NK-92 treated with Interleukin-12 subunit alpha and Interleukin-12 subunit beta, amount 100 ng/mL, for 24 hours (cell line): ENCODE data around the gene TCF4.

Source experiments
- DNase-seq: peaks from one replicate; lab custom pipeline; 2025; lab: John Stamatoyannopoulos, UW

Gene TCF4

GRCh38 chr18:55384551-55385275 is 203.3 kb downstream of the TCF4 start:
- DNase-seq: peak; percentile 12

- DNase-seq: no peak
Observed at GRCh38 chr18:55384115-55384514, 203.9 kb downstream of the TCF4 start.

- no peak for DNase-seq
Observed at GRCh38 chr18:55382277-55382805, 205.7 kb downstream of the TCF4 start.

- DNase-seq: peak; percentile 63
Observed at GRCh38 chr18:55381277-55381676, 206.7 kb downstream of the TCF4 start.

GRCh38 chr18:55380589-55380988 is 207.4 kb downstream of the TCF4 start:
- no peak for DNase-seq

GRCh38 chr18:55376387-55376786 is 211.6 kb downstream of the TCF4 start:
- DNase-seq: no peak

GRCh38 chr18:55375930-55376329 is 212.1 kb downstream of the TCF4 start:
- DNase-seq: no peak

- DNase-seq: no peak
Observed at GRCh38 chr18:55374741-55375140, 213.3 kb downstream of the TCF4 start.

GRCh38 chr18:55372209-55372608 is 215.8 kb downstream of the TCF4 start:
- DNase-seq: no peak

GRCh38 chr18:55370936-55371335 is 217.1 kb downstream of the TCF4 start:
- no peak for DNase-seq

GRCh38 chr18:55369346-55369745 is 218.6 kb downstream of the TCF4 start:
- no peak for DNase-seq

GRCh38 chr18:55365342-55365741 is 222.7 kb downstream of the TCF4 start:
- DNase-seq: no peak

GRCh38 chr18:55362303-55362702 is 225.7 kb downstream of the TCF4 start:
- no peak for DNase-seq

GRCh38 chr18:55361492-55362250 is 226.3 kb downstream of the TCF4 start:
- DNase-seq: no peak

- DNase-seq: no peak
Observed at GRCh38 chr18:55360061-55360460, 227.9 kb downstream of the TCF4 start.

- DNase-seq: no peak
Observed at GRCh38 chr18:55356815-55357214, 231.2 kb downstream of the TCF4 start.

GRCh38 chr18:55355223-55355622 is 232.8 kb downstream of the TCF4 start:
- DNase-seq: no peak

- no peak for DNase-seq
Observed at GRCh38 chr18:55354795-55355194, 233.2 kb downstream of the TCF4 start.

- DNase-seq: no peak
Observed at GRCh38 chr18:55353806-55354205, 234.2 kb downstream of the TCF4 start.

GRCh38 chr18:55353391-55353790 is 234.6 kb downstream of the TCF4 start:
- DNase-seq: no peak

- no peak for DNase-seq
Observed at GRCh38 chr18:55351980-55352714, 235.8 kb downstream of the TCF4 start.

- no peak for DNase-seq
Observed at GRCh38 chr18:55351241-55351691, 236.7 kb downstream of the TCF4 start.
